GM19351 (cell line): Measurements from ENCODE around the gene FGD5.

Experiments used
- ATAC-seq: cut with Tn5 transposase; IDR thresholded peaks from one replicate; pipeline ENCODE4 v1.9.1; 2021; ENCODE audit warnings: mild to moderate bottlenecking, moderate library complexity; ENCODE audit not compliant: unreplicated experiment

Gene FGD5

DNA sequence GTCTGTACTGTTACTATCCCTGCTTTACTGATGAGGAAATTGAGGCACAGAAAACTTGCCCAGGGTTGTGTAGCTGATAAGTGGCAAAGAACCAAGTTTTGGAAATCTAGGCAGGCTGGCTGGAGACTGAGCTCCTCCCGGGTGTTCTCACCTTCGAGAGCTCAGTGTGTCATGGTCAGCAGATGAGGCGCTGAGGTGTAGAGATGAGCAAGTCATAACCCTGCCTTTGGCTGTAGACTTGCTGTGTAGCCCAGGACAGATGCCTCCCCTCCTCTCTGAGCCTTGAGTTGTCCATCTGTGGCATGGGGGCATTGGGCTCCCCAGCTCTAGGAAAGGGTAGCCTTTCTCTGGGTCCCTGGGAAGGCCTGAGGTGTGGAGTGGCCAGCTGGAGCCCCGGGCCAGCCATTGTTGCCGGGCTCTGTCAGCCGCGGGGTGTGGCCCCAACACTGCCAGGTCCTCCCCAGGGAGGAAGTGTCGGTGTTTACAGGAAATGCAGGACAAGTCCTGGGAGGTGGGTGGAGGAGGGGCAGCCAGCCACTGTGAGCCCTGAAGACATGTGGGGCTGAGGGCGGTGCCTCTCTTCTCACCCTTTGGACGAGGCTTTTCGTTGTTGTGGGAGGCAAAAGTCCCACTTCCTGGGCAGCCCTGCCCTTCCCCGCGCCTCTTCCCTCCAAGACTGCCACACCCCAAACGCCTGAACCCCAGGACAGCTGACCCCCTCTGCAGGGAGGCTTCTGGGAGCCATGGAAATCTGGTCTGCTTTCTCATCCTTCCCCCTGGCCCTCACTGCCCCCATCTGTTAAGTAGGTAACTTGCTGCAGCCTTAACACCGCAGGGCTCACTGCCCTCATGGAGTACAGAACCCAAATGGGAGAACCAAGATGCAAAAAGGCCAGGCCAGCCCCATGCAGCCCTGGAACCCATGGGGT is 29.1 kb downstream of the FGD5 start:
- ATAC-seq, result no peak

DNA sequence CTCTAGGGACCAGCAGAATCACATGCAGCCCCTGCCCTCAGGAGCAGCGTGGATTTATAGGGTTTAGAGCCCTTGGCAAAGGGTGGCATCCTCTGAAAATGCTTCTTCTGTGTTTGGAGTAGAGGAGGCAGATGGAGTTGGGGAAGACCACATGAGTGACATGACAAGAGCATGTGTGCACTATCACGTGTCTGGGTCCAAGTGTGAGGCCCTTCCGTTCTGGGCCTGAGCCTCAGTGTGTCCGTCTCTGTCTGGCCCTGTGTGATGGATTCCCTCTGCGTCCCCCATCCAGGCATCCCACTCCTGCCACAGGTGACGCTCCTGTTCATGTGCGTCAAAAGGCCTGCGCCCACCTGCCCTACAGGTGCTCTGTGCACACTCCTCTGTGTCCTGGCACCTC is 30.1 kb downstream of the FGD5 start:
- no peak for ATAC-seq

GRCh38 chr3:14849638-14850230 is 31.0 kb downstream of the FGD5 start:
- ATAC-seq, result no peak

DNA sequence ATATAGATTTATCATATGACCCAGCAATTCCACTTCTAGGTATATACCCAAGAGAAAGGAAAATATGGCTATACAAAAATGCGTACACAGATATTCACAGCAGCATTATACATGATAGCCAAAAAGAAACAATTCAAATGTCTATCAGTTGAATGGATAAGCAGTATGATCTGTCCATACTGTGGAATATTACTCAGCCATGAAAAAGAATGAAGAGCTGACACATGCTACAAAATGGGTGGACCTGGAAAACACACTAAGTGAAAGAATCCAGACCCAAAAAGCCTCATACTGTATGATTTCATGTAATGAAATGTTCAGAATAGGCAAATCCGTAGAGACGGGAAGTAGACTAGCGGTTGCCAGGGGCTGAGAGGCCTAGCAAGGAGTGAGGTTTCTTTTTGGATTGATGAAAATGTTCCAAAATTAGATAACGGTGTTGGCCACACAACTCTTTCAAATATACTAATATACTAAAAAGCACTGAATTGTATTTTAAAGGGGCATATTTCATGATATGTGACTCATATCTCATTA is 33.4 kb downstream of the FGD5 start:
- no peak for ATAC-seq

DNA sequence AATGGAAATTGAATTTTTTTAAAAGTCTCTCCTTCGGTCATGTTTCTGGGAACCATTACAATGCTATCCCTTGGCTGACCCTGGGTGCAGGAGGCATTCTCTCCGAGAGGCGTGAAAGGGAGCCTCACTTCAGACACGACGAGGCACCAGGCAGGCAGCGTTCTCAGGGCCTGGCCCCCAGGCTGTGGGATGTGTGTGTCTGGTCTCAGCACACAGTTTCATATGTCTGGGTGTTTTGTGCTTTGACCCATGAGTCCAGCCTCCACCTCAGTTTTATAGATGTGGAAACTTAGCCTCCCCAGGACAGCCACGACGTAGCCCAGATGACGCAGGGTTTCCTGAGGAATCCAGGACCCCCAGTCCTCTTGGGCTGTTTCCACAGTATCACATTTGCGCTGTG is 34.0 kb downstream of the FGD5 start:
- no peak for ATAC-seq

- ATAC-seq, result no peak
Measured at GRCh38 chr3:14853271-14853951, 34.6 kb downstream of the FGD5 start.

GRCh38 chr3:14857506-14857905 is 38.7 kb downstream of the FGD5 start:
- ATAC-seq, result no peak

- ATAC-seq, result no peak
Measured at GRCh38 chr3:14858105-14858504, 39.3 kb downstream of the FGD5 start.

DNA sequence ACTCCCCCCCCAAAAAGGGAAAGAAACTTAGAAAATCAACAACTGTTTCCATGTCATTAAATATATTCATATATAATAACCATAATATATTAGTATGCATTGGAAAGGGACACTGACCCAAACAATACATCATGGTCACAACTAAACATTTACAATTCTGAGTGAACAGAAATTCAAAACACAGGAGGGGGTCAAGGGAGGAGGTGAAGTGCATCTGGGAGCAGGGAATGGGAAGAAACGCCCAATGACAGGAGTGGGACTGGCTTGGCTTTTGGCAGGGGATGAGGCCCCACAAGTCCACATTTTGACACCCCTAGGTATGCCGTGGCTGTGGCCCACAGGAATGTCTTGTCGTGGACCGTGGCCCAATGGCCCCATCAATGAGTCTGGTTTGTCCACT is 41.1 kb downstream of the FGD5 start:
- no peak for ATAC-seq

DNA sequence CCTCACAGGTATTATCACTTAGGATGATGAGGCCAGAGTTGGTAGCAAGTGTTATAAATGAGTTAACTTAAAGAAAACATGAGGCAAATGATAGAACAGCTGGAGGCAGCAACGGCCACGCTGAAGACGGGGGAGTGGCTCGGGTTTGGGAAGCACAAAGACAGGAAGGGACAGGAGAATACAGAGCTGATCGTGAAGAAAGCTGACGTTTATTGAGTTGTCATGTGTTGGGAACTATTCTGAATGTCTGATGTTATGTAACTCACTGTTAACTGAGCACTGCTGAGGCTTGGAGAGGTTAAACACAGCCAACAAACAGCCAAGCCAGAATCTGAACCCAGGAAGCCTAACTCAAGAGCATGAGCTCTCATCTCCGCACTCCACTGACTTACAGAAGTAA is 42.3 kb downstream of the FGD5 start:
- no peak for ATAC-seq

DNA sequence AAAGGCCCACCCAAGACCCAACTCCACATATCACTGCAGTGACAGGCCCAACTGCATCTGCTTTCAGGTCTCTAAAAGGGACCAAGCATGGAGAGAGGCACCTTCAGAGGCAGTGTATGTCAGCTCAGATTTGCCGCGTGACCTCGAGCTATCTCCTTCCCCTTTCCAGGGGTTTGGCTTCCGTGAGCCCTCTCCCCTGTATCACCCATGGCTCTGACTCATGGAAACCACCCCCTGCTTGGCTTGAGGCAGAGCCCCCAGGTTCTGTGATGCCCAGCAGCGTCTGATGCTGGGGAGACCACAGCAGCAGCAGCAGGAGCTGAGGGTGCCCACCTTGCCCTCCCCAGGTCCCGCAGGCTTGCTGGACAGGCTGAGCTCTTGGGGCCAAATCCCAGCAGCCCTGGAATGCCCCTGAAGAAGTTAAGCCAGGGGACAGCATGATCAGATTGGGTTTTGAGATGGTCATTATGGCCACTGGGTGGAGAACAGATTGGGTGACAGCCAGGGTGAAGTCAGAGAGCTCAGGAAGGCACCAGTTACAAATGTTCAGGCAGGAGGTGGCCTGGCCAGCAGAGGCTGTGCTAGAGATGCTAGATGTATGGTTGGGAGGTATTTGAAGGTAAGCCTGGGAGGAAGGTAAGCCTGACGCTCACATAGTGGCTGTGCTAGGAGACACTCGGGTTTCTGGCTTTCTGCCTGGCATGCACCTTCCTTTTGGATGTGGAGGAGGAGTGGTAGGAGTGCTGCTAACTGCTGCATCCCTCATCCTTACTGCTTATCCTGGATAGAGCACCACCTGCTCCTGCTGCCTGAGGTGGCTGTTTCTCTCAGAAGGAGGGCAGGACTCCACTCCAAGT is 42.9 kb downstream of the FGD5 start:
- ATAC-seq, result no peak

- ATAC-seq, result no peak
Measured at GRCh38 chr3:14862303-14862660, 43.5 kb downstream of the FGD5 start.

- no peak for ATAC-seq
Measured at GRCh38 chr3:14862661-14863230, 44.0 kb downstream of the FGD5 start.

DNA sequence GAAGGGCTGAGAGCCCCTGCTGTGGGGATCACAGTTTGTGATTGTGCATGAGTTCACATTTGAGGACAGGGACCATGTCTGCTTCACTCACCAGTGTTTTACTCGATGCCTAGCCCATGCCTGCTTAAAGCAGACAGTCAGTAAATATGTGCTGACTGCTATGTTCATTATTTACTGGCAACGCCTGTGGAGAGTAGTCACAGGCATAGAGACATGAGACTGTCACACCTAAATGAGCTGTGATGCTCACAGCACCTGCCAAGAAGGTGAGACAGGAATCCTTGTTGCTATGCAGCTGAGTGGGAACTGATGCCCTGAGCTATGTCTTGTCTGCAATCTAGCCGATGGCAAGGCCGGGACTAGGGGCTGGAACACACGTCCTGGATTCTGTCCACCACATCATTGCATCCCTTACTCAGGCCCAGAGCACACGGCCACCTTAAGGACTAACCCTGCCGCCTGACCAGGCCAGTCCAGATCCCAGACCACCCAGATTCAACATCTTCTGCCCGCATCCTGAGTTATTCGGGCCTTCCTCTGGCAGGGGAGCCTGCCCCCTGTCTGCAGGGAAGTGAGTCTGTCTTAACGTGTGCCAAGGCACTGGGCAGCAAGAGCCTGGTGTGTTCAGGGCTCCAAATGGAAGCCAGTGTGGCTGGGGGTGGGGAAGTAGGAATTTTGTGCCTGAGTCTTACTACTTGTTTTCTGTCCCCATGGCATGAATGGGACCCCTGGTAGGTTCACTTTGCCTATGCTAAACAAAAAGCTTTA is 44.8 kb downstream of the FGD5 start:
- no peak for ATAC-seq

DNA sequence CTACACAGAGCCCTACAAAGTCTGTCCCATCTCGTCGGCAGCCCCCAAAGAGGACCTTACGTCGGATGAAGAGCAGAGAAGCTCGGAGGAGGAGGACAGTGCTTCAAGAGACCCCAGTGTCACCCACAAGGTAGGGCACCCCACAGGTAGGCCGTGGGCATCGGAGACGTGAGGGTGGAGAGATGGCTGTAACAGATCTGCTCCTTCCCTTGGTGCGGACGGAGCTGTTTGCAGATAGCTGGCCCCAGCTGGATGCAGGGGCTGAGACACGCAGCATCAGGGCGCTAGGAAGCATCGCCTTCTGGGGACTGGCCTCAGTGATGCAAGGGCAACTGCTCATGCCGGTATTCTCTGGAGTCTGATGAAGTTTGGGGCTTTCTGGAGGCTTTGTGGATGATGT is 45.4 kb downstream of the FGD5 start:
- ATAC-seq, result no peak

GRCh38 chr3:14866627-14867026 is 47.9 kb downstream of the FGD5 start:
- ATAC-seq, result no peak

- ATAC-seq, result no peak
Measured at GRCh38 chr3:14867936-14868570, 49.3 kb downstream of the FGD5 start.

- ATAC-seq, result no peak
Measured at GRCh38 chr3:14869917-14870782, 51.4 kb downstream of the FGD5 start.

- ATAC-seq, result no peak
Measured at GRCh38 chr3:14870783-14871060, 52.0 kb downstream of the FGD5 start.
